CD4-positive, alpha-beta T cell treated with Interleukin-15 for 1 hour (primary cell): Measurements from ENCODE around the gene CKMT1A.
"Not testable (repeated sequence)": the region's sequence is repeated elsewhere in the genome, so short reads cannot be mapped to it uniquely, and the experiment has no call there.

Experiments
- DNase-seq: peaks from one replicate; pipeline ENCODE4 v3.0.0-alpha.2; 2020

CKMT1A gene

GRCh38 chr15:43693148-43694022, at the start of gene CKMT1A:
Gene CKMT1A (plus strand): TSS chr15:43693859. CDS start chr15:43694051, 192 bp downstream.
- not testable (repeated sequence) for DNase-seq

GRCh38 chr15:43648649-43649429, 44.8 kb upstream of the CKMT1A start, which contains the start of gene CATSPER2:
Gene CATSPER2 (minus strand): TSS chr15:43648844. CDS start chr15:43648061, 783 bp downstream.
- no peak for DNase-seq

GRCh38 chr15:43649430-43649926, 44.2 kb upstream of the CKMT1A start:
- not testable (repeated sequence) for DNase-seq

GRCh38 chr15:43659727-43660126, 33.9 kb upstream of the CKMT1A start:
- not testable (repeated sequence) for DNase-seq

- not testable (repeated sequence) for DNase-seq
These were observed 31.4 kb upstream of the CKMT1A start for GRCh38 chr15:43662293-43662692.

- not testable (repeated sequence) for DNase-seq
These were observed 30.3 kb upstream of the CKMT1A start for GRCh38 chr15:43663333-43663732.

GRCh38 chr15:43666177-43666576, 27.5 kb upstream of the CKMT1A start:
- not testable (repeated sequence) for DNase-seq

GRCh38 chr15:43674175-43674574, 19.5 kb upstream of the CKMT1A start:
- DNase-seq = not testable (repeated sequence)

- not testable (repeated sequence) for DNase-seq
These were observed 3.9 kb upstream of the CKMT1A start for GRCh38 chr15:43689604-43690301.

GRCh38 chr15:43692679-43693078, 980 bp upstream of the CKMT1A start:
- not testable (repeated sequence) for DNase-seq

- no peak for DNase-seq
These were observed 8.5 kb downstream of the CKMT1A start for GRCh38 chr15:43702174-43702573.

GRCh38 chr15:43702701-43703424, 9.2 kb downstream of the CKMT1A start:
- no peak for DNase-seq

GRCh38 chr15:43710431-43711131, 16.9 kb downstream of the CKMT1A start:
- not testable (repeated sequence) for DNase-seq

GRCh38 chr15:43723151-43723550, 29.5 kb downstream of the CKMT1A start:
- DNase-seq = no peak

- DNase-seq = not testable (repeated sequence)
These were observed 32.6 kb downstream of the CKMT1A start for GRCh38 chr15:43726306-43726705.

GRCh38 chr15:43728053-43728725, 34.5 kb downstream of the CKMT1A start:
- DNase-seq = not testable (repeated sequence)

- no peak for DNase-seq
These were observed 41.8 kb downstream of the CKMT1A start for GRCh38 chr15:43735416-43735815.

- peak; percentile 90 for DNase-seq
These were observed 52.7 kb downstream of the CKMT1A start, which contains the start of gene PDIA3 for GRCh38 chr15:43746245-43746902. Gene PDIA3 (plus strand): TSS chr15:43746438. CDS start chr15:43746540, 102 bp downstream.

GRCh38 chr15:43746903-43747309, 53.2 kb downstream of the CKMT1A start:
- peak; percentile 57 for DNase-seq

GRCh38 chr15:43748376-43748775, 54.7 kb downstream of the CKMT1A start:
- no peak for DNase-seq
